ENCODE measurements around the gene FPR2.

FPR2 gene

GRCh38 chr19:51807925-51808324 is 46.9 kb downstream of the FPR2 start:
- no peak for DNase-seq

DNA sequence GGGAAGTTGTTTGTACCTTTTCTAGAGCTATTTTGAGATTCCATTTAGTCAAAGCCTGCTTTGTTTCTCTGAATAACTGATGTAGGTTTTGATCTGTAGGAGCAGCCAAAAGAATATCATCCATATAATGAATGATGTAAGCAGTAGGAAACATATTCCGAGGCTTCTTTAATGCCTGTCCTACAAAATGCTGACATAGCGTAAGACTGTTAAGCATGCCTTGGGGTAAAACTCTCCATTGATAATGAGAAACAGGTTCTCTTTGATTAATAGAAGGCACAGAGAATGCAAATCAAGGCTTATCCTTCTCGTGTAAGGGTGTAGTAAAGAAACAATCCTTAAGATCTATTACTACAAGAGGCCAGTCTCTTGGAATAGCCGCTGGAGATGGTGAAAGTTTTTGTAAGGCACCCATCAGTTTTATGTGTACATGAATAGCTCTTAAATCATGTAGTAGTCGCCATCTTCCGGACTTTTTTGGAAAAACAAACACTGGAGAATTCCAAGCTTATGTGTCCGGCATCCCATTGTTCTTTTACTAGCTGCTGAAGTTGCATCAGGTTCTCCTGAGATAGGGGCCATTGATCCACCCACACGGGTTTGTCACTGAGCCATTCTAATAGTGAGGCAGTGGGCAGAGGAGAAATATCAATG is 47.5 kb downstream of the FPR2 start:
- DNase-seq, result no peak

- no peak for DNase-seq
Observed at GRCh38 chr19:51809787-51810186, 48.8 kb downstream of the FPR2 start.

DNA sequence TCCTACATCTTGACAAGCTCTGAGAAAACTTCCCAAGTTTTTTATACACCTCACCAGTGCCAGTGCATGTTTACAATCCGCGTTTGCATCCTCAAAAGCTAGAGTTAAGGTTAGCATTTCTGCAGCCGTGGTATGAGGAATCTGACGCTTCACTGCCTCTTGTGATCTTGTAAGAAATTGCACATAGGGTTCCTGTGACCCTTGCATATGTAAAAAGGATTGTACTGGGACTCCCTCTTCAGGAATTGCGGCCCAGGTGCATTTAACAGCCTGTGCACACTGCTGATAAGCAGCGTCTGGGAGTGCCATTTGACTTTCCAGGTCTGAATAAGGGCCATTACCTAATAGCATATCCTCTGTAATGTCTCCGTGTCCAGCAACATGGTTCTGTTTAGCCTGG is 49.2 kb downstream of the FPR2 start:
- DNase-seq, result no peak

- DNase-seq, result no peak
Observed at GRCh38 chr19:51811344-51811743, 50.4 kb downstream of the FPR2 start.

DNA sequence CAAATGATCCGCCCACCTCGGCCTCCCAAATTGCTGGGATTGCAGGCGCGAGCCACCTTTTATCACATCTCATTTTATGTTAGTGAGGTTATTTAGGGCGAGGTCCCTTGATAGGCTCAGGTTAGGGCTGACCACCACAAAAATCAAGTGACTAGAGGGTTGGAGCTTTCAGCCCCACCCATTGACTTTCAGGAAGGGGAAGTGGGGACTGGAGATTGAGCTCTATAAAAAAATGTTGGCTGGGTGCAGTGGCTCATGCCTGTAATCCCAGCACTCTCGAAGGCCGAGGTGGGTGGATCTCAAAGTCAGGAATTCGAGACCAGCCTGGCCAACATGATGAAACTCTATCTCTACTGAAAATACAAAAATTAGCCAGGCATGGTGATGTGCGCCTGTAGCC is 54.1 kb downstream of the FPR2 start:
- DNase-seq, result no peak

DNA sequence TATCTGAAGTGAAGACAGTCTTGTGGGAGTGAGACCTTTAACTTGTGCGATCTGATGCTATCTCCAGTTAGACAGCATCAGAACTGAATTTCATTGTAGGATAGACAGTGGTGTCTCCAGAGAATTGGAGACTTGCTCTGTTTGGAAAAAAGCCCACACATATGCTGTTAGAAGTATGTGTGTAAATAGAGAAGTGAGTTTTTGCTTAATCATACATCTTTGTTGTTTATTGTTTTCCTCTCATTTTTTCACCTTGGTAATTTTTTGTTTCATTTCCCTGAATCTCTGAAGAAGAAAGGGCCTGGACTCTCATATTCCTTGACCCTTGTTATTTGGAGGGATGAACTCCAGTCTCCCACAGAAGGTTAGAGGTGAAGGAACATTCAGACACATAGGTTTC is 55.7 kb downstream of the FPR2 start:
- DNase-seq, result no peak

DNA sequence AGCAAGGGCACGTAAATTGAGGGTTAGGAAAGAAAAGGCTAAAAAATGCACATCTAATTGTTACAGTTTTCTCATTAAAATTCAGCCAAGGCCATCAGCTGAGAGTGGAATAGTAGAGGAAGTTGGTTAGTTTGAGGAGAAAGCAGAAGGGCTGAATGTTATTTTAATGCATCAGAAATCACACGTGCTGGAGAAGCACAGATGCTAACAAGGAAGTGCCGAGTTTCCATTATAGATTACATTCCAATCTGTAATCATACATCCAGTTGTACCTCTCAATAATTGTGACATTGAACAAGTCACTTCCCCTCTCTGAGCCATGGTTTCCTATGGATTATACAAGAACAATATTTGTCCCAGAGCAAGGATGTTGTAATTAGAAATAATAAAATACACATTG is 59.0 kb downstream of the FPR2 start:
- no peak for DNase-seq
